ACHN (cell line): ENCODE data around the gene C21orf91.

ENCODE experiments used
- DNase-seq: peaks from one replicate; pipeline ENCODE4 v3.0.0-alpha.2; 2015
- in situ Hi-C: cut with HindIII; loops from 2 replicates; pipeline ENCODE4 v1.10.0; 2017; ENCODE audit warnings: low sequenced_read_pairs, low pct_ligation_motif_present, low pct_unique_long_range_greater_than_20kb

C21orf91 gene

GRCh38 chr21:17745086-17745485 lies 74.1 kb downstream of the C21orf91 start:
- no peak for DNase-seq
- in situ Hi-C loops = no loop called here

GRCh38 chr21:17742940-17743592 lies 76.1 kb downstream of the C21orf91 start:
- in situ Hi-C loops = no loop called here
- DNase-seq = no peak

- DNase-seq = no peak
- in situ Hi-C loops = no loop called here
Observed at GRCh38 chr21:17742181-17742580, 77.0 kb downstream of the C21orf91 start.
